GM19397 (cell line): ENCODE data around the gene GPR85.
"Not testable (repeated sequence)": the region's sequence is repeated elsewhere in the genome, so short reads cannot be mapped to it uniquely, and the experiment has no call there.

Experiments
- ATAC-seq: cut with Tn5 transposase; IDR thresholded peaks from one replicate; pipeline ENCODE4 v1.9.1; 2021; ENCODE audit warnings: mild to moderate bottlenecking, moderate library complexity; ENCODE audit not compliant: unreplicated experiment

GPR85 gene

DNA sequence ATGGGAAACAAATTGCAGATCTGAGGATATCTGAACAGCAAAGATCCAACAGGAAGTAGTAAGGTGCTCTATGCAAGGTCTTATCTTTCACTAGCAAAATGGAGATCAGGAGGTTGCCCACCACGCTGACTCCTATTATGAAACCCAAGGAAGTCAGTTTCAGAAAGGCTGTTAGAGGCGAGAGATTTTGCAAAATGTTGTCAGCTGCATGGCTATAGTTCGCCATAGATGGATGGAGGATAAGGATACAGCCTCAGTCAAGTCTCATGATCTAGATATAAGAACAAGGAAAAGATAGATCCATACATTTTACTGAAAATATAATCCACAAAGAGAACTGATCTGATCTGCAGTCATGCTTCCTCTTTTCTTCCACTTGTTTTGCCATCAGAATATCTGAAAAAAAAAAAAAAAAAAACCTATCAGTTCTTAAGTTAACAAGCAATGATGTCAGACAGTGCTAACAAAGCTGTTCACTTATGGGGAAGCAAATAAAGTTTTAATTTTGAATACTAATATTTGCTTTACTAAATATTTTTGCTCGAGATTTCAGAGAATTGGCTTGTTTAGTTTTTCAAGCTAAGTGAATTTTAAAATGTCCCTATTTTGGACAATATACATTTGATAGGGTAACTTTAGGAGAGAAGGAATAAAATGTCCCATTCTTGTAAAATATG, 2.0 kb downstream of the GPR85 start:
- ATAC-seq = no peak

DNA sequence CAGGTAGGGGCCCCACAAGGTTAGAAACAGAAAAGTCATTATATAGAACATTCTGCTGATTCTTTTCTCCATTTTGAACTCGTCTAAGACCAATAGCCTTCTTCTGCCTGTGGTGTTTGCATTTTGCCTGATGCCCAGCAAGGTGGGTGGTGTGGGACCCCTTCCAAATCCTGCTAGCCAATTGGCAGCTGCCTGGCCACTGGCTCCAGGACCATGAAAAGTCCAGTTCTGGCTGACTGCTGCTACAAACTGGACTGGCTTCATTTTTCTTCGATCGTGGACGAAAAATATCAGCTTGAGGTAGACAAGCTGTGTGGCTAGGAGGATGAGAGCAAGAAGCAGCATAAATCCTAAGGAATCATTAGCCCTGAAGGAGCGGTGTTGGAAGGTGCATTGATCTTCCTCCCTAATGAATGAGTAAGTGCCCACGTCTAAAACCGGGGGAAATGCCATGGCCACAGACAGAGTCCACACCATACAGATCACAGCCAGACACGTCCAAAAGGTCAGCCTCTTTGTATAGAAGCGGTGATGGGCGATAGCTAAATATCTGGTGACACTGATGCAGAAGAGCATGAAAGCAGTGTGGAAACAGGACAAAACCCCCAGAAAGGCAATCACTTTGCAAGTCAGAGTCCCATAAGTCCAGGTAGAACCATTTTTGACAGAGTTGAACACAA, 2.7 kb downstream of the GPR85 start:
- no peak for ATAC-seq

DNA sequence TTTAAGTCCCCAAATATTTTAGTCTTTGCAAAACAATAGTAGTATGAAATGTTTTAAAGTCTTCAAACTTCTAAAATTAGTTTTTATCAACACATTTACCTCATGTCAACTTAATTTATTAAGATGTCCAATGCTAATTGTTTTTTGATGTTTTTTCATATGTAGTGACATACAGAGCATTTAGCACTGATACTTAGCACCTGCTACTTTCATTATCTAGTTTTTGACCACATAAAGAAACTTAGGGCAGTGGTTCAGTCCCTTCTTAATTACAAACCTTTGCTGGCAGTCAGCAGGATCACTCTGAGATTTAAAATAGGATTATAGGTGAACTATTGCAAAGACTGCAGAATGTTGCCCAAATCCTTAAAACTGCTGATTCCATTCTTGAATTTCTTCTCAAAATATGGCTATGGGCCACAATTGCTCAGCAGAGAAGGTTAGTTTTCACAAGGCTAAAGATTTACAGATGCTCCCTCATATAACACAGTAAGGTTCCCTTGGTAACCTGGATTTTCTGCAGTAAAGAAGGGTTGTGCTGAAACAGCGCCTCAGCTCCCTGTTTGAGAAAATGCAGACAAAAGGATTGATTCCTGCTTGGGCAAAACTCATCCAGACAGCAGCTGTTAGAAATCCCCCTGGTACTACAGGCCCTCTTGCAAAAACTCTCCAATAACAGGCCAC, 3.4 kb downstream of the GPR85 start:
- peak; percentile 45 for ATAC-seq

DNA sequence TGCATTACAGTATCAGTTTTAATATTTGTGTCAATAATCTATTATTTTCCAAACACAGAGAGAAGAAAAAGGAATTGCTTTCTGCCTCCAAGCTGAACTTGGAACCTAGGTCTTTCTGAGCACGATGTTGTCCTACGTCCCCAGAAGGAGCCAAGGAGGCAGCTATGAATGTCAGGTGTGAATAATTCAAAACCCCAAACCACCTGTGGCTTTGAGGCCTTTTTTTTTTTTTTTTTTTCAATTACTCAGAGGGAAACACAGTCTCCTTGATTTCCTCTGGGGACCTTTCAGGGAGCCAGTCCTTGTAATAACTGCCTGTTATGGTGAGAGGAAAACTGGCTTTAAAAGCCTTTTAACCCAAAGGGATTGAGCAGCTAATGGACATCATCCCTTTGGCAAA, 8.3 kb downstream of the GPR85 start:
- no peak for ATAC-seq

DNA sequence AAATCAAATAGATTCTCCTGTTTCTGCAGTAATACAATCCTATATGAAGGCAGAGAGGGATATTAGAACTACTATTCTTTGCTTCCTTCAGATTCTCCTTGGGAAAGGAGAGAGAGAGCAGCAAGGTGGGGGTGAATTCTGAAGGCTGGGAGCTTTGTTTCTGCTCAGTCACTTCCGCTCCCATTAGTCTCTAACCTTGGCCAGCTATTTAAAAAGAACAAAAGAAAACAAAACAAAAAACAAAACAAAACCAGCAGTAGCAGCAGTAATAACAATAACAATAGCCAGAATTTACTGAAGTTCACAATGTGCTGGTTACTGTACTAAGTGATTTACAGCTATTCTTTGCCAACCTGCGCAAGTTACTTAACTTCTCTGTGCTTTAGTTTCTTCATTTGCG, 9.9 kb downstream of the GPR85 start:
- ATAC-seq = no peak

DNA sequence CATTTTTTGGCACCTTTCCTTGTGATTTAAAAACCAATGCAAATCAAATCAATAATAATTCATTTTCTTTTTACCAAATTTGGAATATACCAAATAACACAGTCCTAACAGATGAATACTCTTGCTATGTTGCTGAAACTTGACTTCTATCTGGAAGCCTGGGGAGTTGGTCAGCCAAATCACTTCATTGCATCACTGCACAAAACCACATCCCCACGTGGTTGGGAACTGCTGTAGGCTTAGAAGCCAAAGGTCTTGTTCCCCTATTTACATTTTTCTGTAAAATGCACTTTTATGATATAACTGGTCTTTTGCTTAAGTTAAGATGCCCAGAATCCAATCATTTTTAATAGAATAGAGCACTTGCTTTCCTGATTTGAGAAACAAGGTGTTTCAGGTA, 15.2 kb downstream of the GPR85 start:
- peak; percentile 69 for ATAC-seq

DNA sequence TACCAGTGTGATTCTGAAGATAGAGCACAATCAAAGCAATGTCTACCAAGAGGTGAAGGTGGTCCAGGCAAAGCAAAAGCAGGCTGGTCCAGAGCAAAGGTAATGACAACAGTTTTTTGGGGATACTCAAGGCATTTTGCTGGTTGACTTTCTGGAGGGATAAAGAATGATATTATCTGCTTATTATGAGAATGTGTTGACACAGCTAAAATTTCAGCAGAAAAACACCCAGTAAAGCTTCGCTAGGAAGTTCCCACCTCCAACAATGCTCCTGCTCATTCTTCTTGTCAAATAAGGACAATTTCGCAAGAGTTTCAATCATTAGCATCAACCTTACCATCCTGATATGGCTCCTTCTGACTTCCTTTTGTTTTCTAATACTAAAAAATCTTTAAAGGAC, 24.1 kb downstream of the GPR85 start:
- ATAC-seq = no peak

DNA sequence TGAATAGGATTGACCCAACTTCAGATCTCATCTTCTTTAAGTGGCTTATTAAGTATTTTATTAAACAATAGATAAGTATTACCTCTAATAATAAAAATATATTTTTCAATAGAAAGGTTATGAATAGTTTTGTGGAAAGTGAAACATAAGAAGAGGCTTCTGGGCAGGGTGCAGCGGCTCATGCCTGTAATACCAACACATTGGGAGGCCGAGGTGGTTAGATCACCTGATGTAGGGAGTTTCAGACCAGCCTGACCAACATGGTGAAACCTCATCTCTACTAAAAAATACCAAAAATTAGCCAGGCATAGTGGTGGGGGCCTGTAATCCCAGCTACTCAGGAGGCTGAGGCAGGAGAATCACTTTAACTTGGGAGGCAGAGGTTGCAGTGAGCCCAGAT, 26.5 kb downstream of the GPR85 start:
- peak; percentile 79 for ATAC-seq

DNA sequence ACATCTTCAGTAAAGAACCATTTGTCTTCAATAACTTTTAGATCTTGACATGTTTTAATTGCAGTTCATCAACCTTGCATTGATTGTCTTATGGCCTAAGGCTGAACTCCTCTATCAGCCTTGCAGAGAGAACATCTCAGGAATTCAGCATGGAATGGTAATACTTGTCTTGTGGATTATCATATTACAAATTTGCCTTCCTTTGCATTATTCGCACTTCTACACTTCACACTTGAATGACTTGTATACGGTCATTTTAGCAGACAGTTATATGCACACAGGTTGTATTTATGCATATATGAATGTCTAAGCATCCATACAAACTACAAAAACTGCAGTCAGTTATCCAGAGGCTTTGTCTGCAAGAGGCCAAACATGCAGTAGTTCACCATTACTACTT, 31.7 kb downstream of the GPR85 start:
- ATAC-seq = no peak

DNA sequence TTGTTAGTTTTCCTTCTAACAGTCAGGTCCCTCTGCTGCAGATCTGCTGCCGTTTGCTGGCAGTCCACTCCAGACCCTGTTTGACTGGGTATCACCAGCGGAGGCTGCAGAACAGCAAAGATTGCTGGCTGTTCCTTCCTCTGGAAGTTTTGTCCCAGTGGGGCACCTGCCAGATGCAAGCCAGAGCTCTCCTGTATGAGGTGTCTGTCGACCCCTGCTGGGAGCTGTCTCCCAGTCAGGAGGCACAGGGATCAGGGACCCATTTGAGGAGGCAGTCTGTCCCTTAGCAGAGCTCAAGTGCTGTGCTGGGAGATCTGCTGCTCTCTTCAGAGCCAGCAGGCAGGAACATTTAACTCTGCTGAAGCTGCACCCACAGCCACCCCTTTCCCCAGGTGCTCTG, 32.4 kb downstream of the GPR85 start:
- not testable (repeated sequence) for ATAC-seq

DNA sequence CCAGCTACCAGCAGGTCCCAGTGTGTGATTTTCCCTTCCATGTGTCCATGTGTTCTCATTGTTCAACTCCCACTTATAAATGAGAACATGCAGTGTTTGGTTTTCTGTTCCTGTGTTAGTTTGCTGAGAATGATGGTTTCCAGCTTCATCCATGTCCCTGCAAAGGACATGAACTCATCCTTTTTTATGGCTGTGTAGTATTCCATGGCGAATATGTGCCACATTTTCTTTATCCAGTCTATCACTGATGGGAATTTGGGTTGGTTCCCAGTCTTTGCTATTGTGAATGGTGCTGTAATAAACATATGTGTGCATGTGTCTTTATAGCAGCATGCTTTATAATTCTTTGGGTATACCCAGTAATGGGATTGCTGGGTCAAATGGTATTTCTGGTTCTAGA, 37.4 kb downstream of the GPR85 start:
- not testable (repeated sequence) for ATAC-seq

DNA sequence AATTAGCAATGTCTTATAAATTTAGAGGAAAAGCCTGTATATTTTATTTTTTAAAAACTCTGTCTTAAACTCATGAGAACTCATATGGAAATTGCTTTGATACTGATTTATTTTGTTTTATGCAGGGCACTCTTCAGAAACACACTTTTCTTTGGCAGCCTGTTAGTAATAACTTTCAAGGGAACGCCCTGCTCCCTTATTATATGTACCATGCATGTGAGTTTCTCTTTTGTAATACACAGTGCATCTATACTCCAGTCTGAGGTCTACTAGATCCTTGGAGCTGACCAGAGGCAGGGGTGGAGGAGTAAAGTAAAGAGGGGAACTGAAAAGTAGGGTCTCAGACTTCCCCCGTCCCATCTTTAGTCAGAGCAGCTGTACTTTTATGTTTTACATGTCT, 40.2 kb downstream of the GPR85 start:
- ATAC-seq = no peak

DNA sequence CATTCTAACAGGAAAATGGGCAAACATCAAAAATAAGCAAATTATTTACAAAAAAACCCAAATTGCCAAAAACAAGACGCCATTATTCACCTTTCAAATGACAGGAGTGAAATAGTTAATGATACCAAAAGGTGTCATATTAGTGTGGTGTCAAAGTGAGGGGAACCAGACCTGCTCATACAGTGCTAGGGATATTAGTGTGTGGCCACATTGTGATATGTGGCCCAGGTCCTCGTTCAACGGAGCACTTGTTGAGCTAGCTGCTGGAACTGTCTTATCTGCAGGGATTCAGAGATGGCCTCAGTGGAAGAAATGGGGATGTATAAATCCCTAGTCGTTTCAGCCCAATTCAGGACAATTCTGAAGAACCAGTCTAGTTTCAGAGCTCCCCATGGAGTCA, 41.2 kb downstream of the GPR85 start:
- ATAC-seq = no peak

DNA sequence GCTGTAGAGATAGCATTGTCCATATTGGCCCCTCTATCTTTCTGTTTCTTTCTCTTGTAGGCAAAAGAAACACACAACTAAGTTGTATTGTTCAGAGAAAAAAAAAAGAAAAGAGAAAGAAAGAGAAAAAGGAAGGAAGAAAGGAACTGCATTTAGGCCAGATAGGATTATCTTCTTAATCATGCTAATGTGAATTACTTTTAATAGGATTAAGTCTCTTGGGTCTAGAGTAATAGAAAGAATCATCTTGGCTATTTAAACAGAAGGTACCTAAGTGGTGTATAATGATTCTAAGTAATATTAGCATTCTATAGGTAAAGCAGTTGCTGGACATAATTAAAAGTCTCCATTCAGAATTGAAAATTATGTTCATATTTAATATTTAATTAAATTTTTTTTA, 42.2 kb downstream of the GPR85 start:
- no peak for ATAC-seq

DNA sequence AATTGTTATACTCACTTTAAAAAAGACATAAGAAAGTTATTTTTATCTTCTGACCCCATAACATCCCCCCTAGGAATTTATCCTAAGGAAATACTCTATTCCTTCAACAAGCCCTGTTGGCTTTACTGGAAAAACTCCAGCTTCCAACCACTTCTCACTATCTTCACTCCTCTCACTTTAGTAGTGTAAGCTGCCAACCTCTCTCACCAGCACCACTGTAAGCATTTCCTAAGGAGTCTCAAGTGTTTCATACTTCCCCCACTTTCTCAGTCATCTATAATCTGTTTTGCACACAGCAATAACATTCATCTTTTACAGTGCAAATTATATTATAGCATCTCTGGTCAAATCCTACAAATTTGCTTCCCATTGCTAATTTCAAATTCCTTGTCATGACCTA, 45.8 kb downstream of the GPR85 start:
- ATAC-seq = no peak

DNA sequence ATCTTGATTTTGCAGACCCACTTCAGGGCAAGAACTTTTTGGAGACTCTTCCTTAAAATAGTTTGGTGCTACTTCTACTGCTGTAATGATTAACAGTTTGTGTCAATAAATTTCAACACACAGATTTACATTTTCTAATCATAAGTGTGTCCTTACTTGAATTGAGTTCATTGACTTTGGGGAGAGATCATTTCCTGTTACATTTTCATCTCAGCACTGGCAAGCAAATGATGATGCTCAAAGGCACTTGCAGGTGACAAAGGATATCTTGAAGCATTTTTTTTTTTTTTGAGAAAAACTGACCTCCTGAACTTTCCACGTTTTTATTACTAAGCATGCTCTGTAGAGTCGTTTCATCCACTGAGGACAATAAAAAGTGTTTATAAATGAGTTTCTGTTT, 52.7 kb downstream of the GPR85 start:
- no peak for ATAC-seq
